Progenitor cell of endocrine pancreas (in vitro differentiated cells): ENCODE results near the gene SLC12A4. TPM values are rescaled to one million over a fixed set of nuclear protein-coding genes. Genes with fewer than 3 reads are reported as not detected.
A peak's percentile ranks its signal among the peaks of the same experiment; 100 is the strongest.

Experiments
- DNase-seq: peaks from one replicate; pipeline ENCODE4 v3.0.0; 2021; ENCODE audit warnings: low spot score; ENCODE audit not compliant: unreplicated experiment
- H3K27ac Mint-ChIP-seq: 2 replicates; pipeline ENCODE4 v1.8.0; 2021; ENCODE audit warnings: mild to moderate bottlenecking, moderate library complexity, mixed read lengths
- H3K27me3 Mint-ChIP-seq: 2 replicates; pipeline ENCODE4 v1.8.0; 2021; ENCODE audit warnings: mixed read lengths
- H3K36me3 Mint-ChIP-seq: 2 replicates; pipeline ENCODE4 v1.8.0; 2022; ENCODE audit warnings: mixed read lengths; ENCODE audit not compliant: insufficient read depth
- H3K4me1 Mint-ChIP-seq: 2 replicates; pipeline ENCODE4 v1.8.0; 2021; ENCODE audit warnings: low read depth, mixed read lengths
- H3K4me3 Mint-ChIP-seq: 2 replicates; pipeline ENCODE4 v1.8.0; 2021; ENCODE audit warnings: low read depth, mild to moderate bottlenecking, moderate library complexity, mixed read lengths
- H3K9me3 Mint-ChIP-seq: 2 replicates; pipeline ENCODE4 v1.8.0; 2021; ENCODE audit warnings: low read depth, mixed read lengths
- total RNA-seq: library from RNA; stranded (reverse); gene quantifications from 2 replicates; pipeline ENCODE4 v1.2.1, GENCODE V29; 2021
- TF ChIP-seq, protein P1 (sequence below): fragments of 200-600 bp; sonication (generic); IDR thresholded peaks from one replicate; pipeline ENCODE4 v1.5.0; 2021; ENCODE audit warnings: antibody characterized with exemption, mild to moderate bottlenecking; ENCODE audit not compliant: unreplicated experiment

Gene SLC12A4
- total RNA-seq, 1 donor from 2014 or later = 74.3 TPM

DNA sequence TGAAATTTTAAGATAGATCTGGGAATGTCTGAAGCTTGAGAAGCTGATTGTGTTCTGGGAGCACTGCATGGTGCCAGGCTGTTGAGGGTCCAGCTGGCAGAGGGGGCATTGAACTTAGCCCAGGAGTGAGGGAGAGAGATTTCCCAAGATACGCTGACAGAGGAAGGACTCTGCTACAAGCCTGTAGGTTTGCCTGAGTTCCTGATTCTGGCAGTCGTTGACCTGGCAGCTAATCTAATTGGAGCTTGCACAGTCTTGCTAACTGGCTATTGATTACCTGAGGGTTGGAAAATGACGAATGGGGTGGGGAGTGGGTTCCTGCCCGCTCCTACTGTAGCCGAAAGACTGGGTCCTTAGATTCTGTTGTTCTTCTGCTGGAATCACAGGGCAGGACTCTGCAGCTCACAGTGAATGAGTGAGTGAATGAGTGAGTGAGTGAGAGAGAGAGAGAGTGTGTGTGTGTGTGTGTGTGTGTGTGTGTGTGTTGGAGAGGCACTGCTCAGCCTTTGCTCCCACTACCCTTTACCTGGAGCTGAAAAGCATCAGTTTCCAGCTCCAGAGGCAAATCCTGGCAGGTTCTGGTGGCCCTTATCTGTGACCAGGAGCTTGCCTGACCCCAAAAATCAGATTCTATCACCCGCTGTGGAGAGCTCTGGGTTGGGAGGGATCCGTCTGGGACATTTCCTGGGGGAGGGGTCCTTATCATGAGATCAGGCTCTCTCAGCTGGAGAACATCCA, 53.5 kb downstream of the SLC12A4 start:
- H3K4me1 Mint-ChIP-seq = peaks cover 6% of the 10 kb centered on the region
- H3K36me3 Mint-ChIP-seq = peaks cover 3% of the 10 kb centered on the region
- H3K27ac Mint-ChIP-seq = peak overlapping the region; percentile 89
- H3K27me3 Mint-ChIP-seq = no peaks in the 10 kb centered on the region
- H3K9me3 Mint-ChIP-seq = no peaks in the 10 kb centered on the region
- DNase-seq = no peak
- H3K4me3 Mint-ChIP-seq = no peak overlapping the region
- TF ChIP-seq, protein P1, sequence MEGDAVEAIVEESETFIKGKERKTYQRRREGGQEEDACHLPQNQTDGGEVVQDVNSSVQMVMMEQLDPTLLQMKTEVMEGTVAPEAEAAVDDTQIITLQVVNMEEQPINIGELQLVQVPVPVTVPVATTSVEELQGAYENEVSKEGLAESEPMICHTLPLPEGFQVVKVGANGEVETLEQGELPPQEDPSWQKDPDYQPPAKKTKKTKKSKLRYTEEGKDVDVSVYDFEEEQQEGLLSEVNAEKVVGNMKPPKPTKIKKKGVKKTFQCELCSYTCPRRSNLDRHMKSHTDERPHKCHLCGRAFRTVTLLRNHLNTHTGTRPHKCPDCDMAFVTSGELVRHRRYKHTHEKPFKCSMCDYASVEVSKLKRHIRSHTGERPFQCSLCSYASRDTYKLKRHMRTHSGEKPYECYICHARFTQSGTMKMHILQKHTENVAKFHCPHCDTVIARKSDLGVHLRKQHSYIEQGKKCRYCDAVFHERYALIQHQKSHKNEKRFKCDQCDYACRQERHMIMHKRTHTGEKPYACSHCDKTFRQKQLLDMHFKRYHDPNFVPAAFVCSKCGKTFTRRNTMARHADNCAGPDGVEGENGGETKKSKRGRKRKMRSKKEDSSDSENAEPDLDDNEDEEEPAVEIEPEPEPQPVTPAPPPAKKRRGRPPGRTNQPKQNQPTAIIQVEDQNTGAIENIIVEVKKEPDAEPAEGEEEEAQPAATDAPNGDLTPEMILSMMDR = no peak

DNA sequence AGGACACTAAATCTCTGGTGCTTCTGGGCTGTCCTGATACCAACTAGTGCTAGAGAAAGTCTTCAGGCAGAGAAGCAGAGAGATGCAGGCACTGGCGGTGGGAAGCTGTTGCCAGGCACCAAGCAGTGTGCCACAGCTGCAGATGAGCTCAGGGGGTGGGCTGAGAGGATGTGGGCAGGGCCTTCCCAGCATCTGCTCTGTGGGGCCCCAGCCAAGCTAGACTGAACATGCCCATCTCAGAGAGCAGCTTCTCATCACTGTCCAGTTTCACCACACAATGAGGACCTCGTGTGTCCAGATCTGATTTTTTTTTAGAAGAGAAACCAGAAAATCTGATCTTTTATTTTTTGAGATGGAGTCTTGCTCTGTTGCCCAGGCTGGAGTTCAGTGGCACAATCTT, 58.3 kb downstream of the SLC12A4 start:
- H3K9me3 Mint-ChIP-seq = no peaks in the 10 kb centered on the region
- DNase-seq = no peak
- no peaks in the 10 kb centered on the region for H3K27me3 Mint-ChIP-seq
- H3K27ac Mint-ChIP-seq = no peak overlapping the region
- H3K4me3 Mint-ChIP-seq = no peak overlapping the region
- peaks cover 6% of the 10 kb centered on the region for H3K4me1 Mint-ChIP-seq
- TF ChIP-seq, protein P1 = no peak
- peaks cover 5% of the 10 kb centered on the region for H3K36me3 Mint-ChIP-seq

DNA sequence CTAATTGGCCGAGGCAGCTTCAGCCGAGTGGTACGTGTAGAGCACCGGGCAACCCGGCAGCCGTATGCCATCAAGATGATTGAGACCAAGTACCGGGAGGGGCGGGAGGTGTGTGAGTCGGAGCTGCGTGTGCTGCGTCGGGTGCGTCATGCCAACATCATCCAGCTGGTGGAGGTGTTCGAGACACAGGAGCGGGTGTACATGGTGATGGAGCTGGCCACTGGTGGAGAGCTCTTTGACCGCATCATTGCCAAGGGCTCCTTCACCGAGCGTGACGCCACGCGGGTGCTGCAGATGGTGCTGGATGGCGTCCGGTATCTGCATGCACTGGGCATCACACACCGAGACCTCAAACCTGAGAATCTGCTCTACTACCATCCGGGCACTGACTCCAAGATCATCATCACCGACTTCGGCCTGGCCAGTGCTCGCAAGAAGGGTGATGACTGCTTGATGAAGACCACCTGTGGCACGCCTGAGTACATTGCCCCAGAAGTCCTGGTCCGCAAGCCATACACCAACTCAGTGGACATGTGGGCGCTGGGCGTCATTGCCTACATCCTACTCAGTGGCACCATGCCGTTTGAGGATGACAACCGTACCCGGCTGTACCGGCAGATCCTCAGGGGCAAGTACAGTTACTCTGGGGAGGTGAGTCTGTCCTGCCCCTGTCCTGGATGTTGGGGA, 59.2 kb downstream of the SLC12A4 start:
- Mint-ChIP-seq H3K27me3 (no peaks in the 10 kb centered on the region), H3K36me3 (peaks cover 5% of the 10 kb centered on the region), H3K27ac (no peak overlapping the region), H3K9me3 (no peaks in the 10 kb centered on the region), H3K4me3 (no peak overlapping the region), H3K4me1 (no peaks in the 10 kb centered on the region)
- DNase-seq = no peak
- TF ChIP-seq, protein P1 = no peak

DNA sequence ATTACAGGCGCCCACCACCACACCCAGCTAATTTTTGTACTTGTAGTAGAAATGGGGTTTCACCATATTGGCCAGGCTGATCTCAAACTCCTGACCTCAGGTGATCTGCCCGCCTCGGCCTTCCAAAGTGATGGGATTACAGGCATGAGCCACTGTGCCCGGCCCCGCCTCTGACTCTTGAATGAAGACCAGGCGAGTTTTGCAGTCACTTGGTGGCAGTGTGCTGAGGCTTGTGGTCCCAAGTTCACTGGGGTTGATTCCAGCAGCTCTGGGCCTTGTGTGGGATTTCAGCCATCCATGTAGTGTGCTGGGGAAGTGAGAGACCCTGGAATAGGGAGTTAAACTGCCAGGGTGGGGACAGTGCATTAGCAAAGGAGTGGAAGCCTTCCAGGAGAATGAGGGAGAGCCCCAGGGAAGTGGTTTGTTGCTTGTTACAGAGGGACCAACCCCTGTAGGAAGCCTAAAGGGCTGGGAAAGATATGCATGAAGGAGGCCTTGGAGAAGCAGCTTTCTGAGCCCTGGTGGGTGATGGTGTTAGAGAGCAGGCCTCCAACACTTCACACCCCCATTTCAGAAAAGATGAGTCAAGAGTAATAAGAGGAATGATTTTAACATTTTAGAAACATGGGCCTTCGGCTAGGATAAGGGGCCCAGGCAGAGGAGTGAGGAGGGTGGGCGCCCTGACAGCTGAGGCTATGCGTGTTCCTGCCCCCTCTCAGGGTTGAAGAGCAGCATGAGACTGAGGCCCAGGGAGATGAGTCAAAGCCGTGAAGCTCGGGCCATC, 60.8 kb downstream of the SLC12A4 start:
- DNase-seq = no peak
- Mint-ChIP-seq H3K27me3 (no peaks in the 10 kb centered on the region), H3K4me1 (no peaks in the 10 kb centered on the region), H3K4me3 (no peak overlapping the region), H3K27ac (peak overlapping the region; percentile 10), H3K9me3 (no peaks in the 10 kb centered on the region), H3K36me3 (peaks cover 8% of the 10 kb centered on the region)
- TF ChIP-seq, protein P1 = no peak

DNA sequence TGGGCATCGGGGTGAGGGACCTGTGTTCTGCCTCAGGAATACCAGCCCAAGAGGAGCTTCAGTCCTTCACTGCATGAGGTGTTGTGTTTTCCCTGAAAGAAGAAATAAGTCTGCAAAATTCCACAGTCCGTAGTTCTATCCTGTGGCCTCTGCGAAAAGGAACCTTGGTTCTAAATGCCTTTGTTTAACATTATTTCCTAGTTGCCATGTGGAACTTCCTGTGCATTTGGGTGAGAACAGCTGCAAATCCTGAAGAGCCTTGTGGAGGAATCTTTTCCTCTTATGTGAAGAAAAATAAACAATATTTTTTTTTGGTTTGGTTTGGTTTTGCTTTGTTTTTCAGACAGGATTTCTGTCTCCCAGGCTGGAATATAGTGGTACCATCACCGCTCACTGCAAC, 65.6 kb downstream of the SLC12A4 start:
- peaks cover 4% of the 10 kb centered on the region for H3K36me3 Mint-ChIP-seq
- H3K27ac Mint-ChIP-seq = peak overlapping the region; percentile 60
- no peaks in the 10 kb centered on the region for H3K27me3 Mint-ChIP-seq
- H3K4me3 Mint-ChIP-seq = no peak overlapping the region
- H3K9me3 Mint-ChIP-seq = no peaks in the 10 kb centered on the region
- no peaks in the 10 kb centered on the region for H3K4me1 Mint-ChIP-seq
- TF ChIP-seq, protein P1 = no peak
- no peak for DNase-seq
